ENCODE data around the gene PHLPP1. TPM values are rescaled to one million over a fixed set of nuclear protein-coding genes. Genes with fewer than 3 reads are reported as not detected.

PHLPP1 gene
- total RNA-seq, 2 donors from 2014 or later: 7.8 to 10.5 TPM

GRCh38 chr18:62776024-62776570 is 60.8 kb downstream of the PHLPP1 start:
- Mint-ChIP-seq H3K9me3 (no peaks in the 10 kb centered on the region), H3K36me3 (peaks cover 0 to 7% of the 10 kb centered on the region in 2 donors), H3K27ac (no peak overlapping the region)
- DNase-seq (ENCODE audit: low spot score in 2 of 2): no peak
- ATAC-seq: no peak

GRCh38 chr18:62777814-62778213 is 62.5 kb downstream of the PHLPP1 start:
- ATAC-seq (no peak), DNase-seq (ENCODE audit: low spot score in 2 of 2) (no peak)
- Mint-ChIP-seq H3K27ac (no peak overlapping the region), H3K36me3 (peaks cover 0 to 7% of the 10 kb centered on the region in 2 donors), H3K9me3 (no peaks in the 10 kb centered on the region)

- Mint-ChIP-seq H3K36me3 (no peaks in the 10 kb centered on the region), H3K27ac (peak overlapping the region; percentile 74 to 80), H3K9me3 (no peaks in the 10 kb centered on the region)
- DNase-seq (ENCODE audit: low spot score in 2 of 2): no peak
- peak; percentile 89 to 92 for ATAC-seq
These were observed 63.9 kb downstream of the PHLPP1 start for GRCh38 chr18:62778976-62779869.

- DNase-seq (ENCODE audit: low spot score in 2 of 2) (no peak), ATAC-seq (no peak)
- no peaks in the 10 kb centered on the region for H3K9me3 Mint-ChIP-seq
- H3K27ac Mint-ChIP-seq: no peak overlapping the region
- no peaks in the 10 kb centered on the region for H3K36me3 Mint-ChIP-seq
These were observed 65.9 kb downstream of the PHLPP1 start for GRCh38 chr18:62781262-62781661.

- no peaks in the 10 kb centered on the region for H3K9me3 Mint-ChIP-seq
- H3K27ac Mint-ChIP-seq: no peak overlapping the region
- no peaks in the 10 kb centered on the region for H3K36me3 Mint-ChIP-seq
- ATAC-seq (no peak), DNase-seq (ENCODE audit: low spot score in 2 of 2) (no peak)
These were observed 66.6 kb downstream of the PHLPP1 start for GRCh38 chr18:62781893-62782292.

- H3K27ac Mint-ChIP-seq: peak overlapping the region; percentile 25 to 83
- DNase-seq (ENCODE audit: low spot score in 2 of 2) (no peak), ATAC-seq (peak; percentile 61 to 71)
- no peaks in the 10 kb centered on the region for H3K9me3 Mint-ChIP-seq
- no peaks in the 10 kb centered on the region for H3K36me3 Mint-ChIP-seq
These were observed 69.1 kb downstream of the PHLPP1 start for GRCh38 chr18:62784338-62784965.

GRCh38 chr18:62784966-62785413 is 69.6 kb downstream of the PHLPP1 start:
- ATAC-seq (peak in 1 of 2 donors; percentile 62), DNase-seq (ENCODE audit: low spot score in 2 of 2) (no peak)
- Mint-ChIP-seq H3K27ac (peak overlapping the region in 1 of 2 donors; percentile 25), H3K36me3 (no peaks in the 10 kb centered on the region), H3K9me3 (no peaks in the 10 kb centered on the region)

- no peak for DNase-seq (ENCODE audit: low spot score in 2 of 2)
- ATAC-seq: no peak
- no peaks in the 10 kb centered on the region for H3K9me3 Mint-ChIP-seq
- H3K36me3 Mint-ChIP-seq: no peaks in the 10 kb centered on the region
- no peak overlapping the region for H3K27ac Mint-ChIP-seq
These were observed 71.3 kb downstream of the PHLPP1 start for GRCh38 chr18:62786689-62787088.

- ATAC-seq (no peak), DNase-seq (ENCODE audit: low spot score in 2 of 2) (no peak)
- Mint-ChIP-seq H3K27ac (no peak overlapping the region), H3K36me3 (no peaks in the 10 kb centered on the region), H3K9me3 (no peaks in the 10 kb centered on the region)
These were observed 72.8 kb downstream of the PHLPP1 start for GRCh38 chr18:62788111-62788510.

GRCh38 chr18:62788876-62789275 is 73.5 kb downstream of the PHLPP1 start:
- Mint-ChIP-seq H3K27ac (no peak overlapping the region), H3K36me3 (no peaks in the 10 kb centered on the region), H3K9me3 (no peaks in the 10 kb centered on the region)
- ATAC-seq (no peak), DNase-seq (ENCODE audit: low spot score in 2 of 2) (no peak)

GRCh38 chr18:62790871-62791772 is 75.8 kb downstream of the PHLPP1 start:
- Mint-ChIP-seq H3K27ac (no peak overlapping the region), H3K9me3 (no peaks in the 10 kb centered on the region), H3K36me3 (no peaks in the 10 kb centered on the region)
- ATAC-seq (no peak), DNase-seq (ENCODE audit: low spot score in 2 of 2) (no peak)

GRCh38 chr18:62792016-62792415 is 76.7 kb downstream of the PHLPP1 start:
- H3K27ac Mint-ChIP-seq: no peak overlapping the region
- H3K9me3 Mint-ChIP-seq: no peaks in the 10 kb centered on the region
- DNase-seq (ENCODE audit: low spot score in 2 of 2) (no peak), ATAC-seq (no peak)
- H3K36me3 Mint-ChIP-seq: no peaks in the 10 kb centered on the region

GRCh38 chr18:62795813-62796212 is 80.5 kb downstream of the PHLPP1 start:
- Mint-ChIP-seq H3K36me3 (no peaks in the 10 kb centered on the region), H3K27ac (peak overlapping the region in 1 of 2 donors; percentile 33), H3K9me3 (no peaks in the 10 kb centered on the region)
- ATAC-seq (peak in 1 of 2 donors; percentile 46), DNase-seq (ENCODE audit: low spot score in 2 of 2) (no peak)

- Mint-ChIP-seq H3K27ac (no peak overlapping the region), H3K36me3 (no peaks in the 10 kb centered on the region), H3K9me3 (no peaks in the 10 kb centered on the region)
- DNase-seq (ENCODE audit: low spot score in 2 of 2) (no peak), ATAC-seq (no peak)
These were observed 80.9 kb downstream of the PHLPP1 start for GRCh38 chr18:62796216-62796621.

GRCh38 chr18:62797329-62797728 is 82.0 kb downstream of the PHLPP1 start:
- Mint-ChIP-seq H3K27ac (no peak overlapping the region), H3K9me3 (no peaks in the 10 kb centered on the region), H3K36me3 (no peaks in the 10 kb centered on the region)
- no peak for ATAC-seq
- DNase-seq (ENCODE audit: low spot score in 2 of 2): no peak

GRCh38 chr18:62799977-62800376 is 84.6 kb downstream of the PHLPP1 start:
- H3K9me3 Mint-ChIP-seq: no peaks in the 10 kb centered on the region
- no peak overlapping the region for H3K27ac Mint-ChIP-seq
- no peaks in the 10 kb centered on the region for H3K36me3 Mint-ChIP-seq
- ATAC-seq (no peak), DNase-seq (ENCODE audit: low spot score in 2 of 2) (no peak)

All from activated naive CD4-positive, alpha-beta T cell treated with anti-CD3 and anti-CD28 coated beads, Interleukin-2, amount 50 U/mL, for 72 hours (primary cell).